T-helper 1 cell treated with Interleukin-12 subunit alpha and Interleukin-12 subunit beta and Interleukin-4 antibody, amounts not matched to agents 30 ng/mL and 1 ng/mL, for 36 hours (primary cell): ENCODE results near the gene CAMTA2. TPM values are rescaled to one million over a fixed set of nuclear protein-coding genes. Genes with fewer than 3 reads are reported as not detected.

Source experiments
- intact Hi-C: fragments of 100-400 bp; cut with micrococcal nuclease; formaldehyde crosslinking; loops from one replicate; pipeline ENCODE4 v1.15.1; 2024
- total RNA-seq: library from RNA; stranded (reverse); gene quantifications from 2 replicates; pipeline ENCODE4 v1.2.3, GENCODE V29; 2022

The CAMTA2 gene
- total RNA-seq, 1 donor from 2014 or later, result 95.0 TPM

DNA sequence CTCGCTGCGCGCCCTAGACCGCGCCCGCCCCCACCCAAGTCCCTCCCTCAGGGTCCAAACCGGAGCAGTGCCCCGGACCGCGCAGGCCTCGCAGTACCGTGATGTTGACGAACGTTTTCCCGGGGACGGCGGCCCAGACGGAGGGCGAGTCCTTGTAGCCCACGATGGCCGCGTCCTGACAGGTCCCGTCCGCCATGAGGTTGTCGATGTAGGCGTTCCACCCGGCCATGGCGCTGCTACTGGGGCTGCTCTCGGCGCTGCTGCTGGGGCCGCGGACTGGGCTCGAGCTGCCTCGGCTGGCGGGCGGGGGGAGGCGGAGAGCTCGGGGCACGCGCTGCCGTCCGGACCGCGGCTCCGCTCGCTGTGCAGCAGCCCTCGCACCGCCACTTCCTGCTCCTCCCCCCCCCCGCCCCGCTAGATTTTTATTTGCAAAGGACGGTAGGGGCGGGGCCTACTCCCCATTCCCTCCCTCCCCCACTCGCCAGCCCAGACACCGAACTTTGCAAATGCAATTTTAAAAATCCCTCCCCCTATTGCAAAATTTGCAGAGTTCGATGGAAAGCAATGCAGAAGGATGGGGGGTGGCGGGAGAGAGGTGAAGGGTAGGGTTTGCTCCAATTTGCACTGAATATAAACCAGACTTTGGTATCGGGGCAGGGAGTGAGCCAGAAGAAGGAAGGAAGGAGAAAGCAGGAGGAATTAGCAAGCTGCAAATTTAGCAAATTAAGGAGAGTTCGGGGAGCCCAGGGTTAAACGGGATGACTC, 39.1 kb downstream of the CAMTA2 start, which contains the start of gene PFN1:
Gene PFN1, minus strand, starts transcription at position 365 of the 765 bp plus-strand sequence. Its CDS starts 136 bp downstream, at position 229.
- intact Hi-C loops, result loop anchor here (1.0 to 2.0 kb wide), 5 partner anchors 8 to 805 kb away; partner anchors contain the start of genes CAMTA2, CYB5D2, DERL2 and INCA1

DNA sequence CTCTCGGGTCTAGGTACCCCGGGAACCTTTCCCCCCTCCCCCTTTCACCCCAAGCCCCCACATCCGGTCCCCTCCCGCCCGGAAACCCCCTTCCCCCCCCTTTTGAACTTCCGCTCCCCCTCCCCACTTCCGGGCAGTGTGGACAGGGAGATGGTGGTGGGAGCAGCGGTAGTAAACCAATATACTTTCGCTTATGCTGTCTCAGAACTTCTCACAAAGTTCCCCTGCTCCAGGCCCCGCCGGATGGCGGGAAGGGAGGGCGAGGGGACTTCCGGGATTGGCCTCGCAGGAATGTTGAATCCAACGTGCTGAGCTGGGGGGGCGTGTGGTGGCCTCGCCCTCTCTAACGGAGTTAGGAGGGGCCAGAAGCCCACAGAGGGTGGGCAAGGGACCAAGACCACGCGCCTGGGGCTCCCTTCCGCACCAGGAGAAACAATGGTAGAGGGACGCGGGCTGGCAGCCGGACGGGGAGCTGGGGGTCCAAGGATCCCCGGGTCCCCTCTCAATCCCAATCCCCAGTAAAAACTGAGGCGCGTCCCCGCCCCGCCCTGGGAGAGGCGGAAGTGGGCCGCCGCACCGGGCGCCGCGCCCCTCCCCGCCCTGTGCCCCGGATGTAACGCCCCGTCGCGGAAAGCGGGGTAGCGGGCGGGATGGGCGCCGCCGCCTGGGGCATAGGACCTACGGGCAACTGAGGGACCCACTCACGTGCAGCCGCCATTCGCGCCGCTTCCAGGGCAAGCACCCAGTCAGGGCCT, 39.9 kb downstream of the CAMTA2 start:
- intact Hi-C loops, result loop anchor here (1.0 to 2.0 kb wide), 7 partner anchors 7 to 804 kb away; partner anchors contain the start of genes ARRB2, CAMTA2, CYB5D2 and DERL2

DNA sequence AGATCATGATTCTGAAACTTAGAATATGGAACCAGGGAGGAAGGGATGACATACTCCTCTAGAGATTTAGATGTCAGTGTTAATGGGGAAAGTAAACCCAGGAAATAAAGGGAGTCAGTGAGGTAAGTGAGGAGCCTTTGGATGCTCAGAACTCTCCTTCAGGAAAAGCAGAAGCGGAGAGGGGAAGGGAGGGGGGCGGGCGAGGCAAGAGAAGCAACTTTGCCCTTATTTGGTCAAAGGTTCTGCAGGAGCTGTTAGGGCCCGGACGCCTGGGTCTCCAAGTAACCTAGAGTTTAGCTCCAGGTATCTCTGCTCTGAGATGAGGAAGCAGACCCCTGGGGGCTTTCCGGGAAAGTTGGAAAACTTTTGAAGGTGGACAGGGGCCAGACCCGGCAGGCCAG, 40.5 kb downstream of the CAMTA2 start:
- intact Hi-C loops, result loop anchor here (1.0 kb wide), 2 partner anchors 84 to 237 kb away; partner anchors contain the start of gene ARRB2

GRCh38 chr17:4946312-4946976, 41.0 kb downstream of the CAMTA2 start:
- intact Hi-C loops, result no loop called here

- intact Hi-C loops, result loop anchor here (2.0 kb wide), 2 partner anchors 37 to 769 kb away; no protein-coding TSS in a partner anchor
Measured at GRCh38 chr17:4945944-4946280, 41.6 kb downstream of the CAMTA2 start.

GRCh38 chr17:4945176-4945943, 42.1 kb downstream of the CAMTA2 start:
- intact Hi-C loops, result loop anchor here (2.0 kb wide), 2 partner anchors 37 to 769 kb away; no protein-coding TSS in a partner anchor

- intact Hi-C loops, result loop anchor here (2.0 to 5.0 kb wide), 4 partner anchors 36 to 768 kb away; partner anchors contain the start of genes ANKFY1 and MED11
Measured at GRCh38 chr17:4944554-4945175, 42.8 kb downstream of the CAMTA2 start.

- intact Hi-C loops, result loop anchor here (2.0 to 5.0 kb wide), 4 partner anchors 35 to 767 kb away; partner anchors contain the start of genes ANKFY1 and MED11
Measured at GRCh38 chr17:4944163-4944553, 43.3 kb downstream of the CAMTA2 start.

GRCh38 chr17:4942760-4943508, 44.5 kb downstream of the CAMTA2 start:
- intact Hi-C loops, result loop anchor here (5.0 kb wide), 2 partner anchors 211 to 681 kb away; partner anchors contain the start of genes ANKFY1 and MED11

GRCh38 chr17:4941319-4941610, 46.2 kb downstream of the CAMTA2 start:
- intact Hi-C loops, result loop anchor here (5.0 kb wide), 2 partner anchors 209 to 679 kb away; partner anchors contain the start of genes ANKFY1 and MED11

DNA sequence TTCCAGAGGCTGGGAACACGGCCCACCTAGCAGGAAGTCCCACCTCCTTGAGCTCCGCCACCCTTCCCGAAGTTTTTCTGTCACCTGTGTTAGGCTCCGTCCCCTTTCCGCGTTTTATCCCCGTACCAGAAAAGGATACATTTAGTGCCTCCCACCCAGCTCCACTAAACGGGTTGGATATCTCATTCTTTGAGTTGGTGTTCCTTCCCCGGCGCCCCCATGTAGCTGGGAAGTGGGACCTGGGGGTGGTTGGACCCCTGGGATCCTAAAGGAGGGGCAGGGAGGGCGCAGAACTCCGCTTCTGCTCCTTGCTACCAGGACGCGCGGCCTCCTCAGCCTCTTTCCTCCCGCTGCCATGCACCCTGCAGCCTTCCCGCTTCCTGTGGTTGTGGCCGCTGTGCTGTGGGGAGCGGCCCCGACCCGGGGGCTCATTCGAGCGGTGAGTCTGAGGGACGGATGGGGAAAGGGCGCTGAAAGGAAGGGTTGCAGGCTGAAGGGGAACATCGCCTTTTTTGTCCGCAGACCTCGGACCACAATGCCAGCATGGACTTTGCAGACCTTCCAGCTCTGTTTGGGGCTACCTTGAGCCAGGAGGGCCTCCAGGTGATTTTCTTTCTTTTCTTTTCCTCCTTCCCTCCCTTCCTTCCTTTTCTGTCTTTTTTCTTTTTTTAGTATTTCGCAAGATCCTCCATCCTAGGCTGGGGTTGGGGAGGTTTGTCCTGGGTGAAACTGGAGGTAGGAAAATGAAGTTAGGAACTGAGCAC, 46.7 kb downstream of the CAMTA2 start:
- intact Hi-C loops, result loop anchor here (1.0 to 5.0 kb wide), 12 partner anchors 8 to 678 kb away; partner anchors contain the start of genes ANKFY1, ARRB2, CAMTA2 and DERL2

DNA sequence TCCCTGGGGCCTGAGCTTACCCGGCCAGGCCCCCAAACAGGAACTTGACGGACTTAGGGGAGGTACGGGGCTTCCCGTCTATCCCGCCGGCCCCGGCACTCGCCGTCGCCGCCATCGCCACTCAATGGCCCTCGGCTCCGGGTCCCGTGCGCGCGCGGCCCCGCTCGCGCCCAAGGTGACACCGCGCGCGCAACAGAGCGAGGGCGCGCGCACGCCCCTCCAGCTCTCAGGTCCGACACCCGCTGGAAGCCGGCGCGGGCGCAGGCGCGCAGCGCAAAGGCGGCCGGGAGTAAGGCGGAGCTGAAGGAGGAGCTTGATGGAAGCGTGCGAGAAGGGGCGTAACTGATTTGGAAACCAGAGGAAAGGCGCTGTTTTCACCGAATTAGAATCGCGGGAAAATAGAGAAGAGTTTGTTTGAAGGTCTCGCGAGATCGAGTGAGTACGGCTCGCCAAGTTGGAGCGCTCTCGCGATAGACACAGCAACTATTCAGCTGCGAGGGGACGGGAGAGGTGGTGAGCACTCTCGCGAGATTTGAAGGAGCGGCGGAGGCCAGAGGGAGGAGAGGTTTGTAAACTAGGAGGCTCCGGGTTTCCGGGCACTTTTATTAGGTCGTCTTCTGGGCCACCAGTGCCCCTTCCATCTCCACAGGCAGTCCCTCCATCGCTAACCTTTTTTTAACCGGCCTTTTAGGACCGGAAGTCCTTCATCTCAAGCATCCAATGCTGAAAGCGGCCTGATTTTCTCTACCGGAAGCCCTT, 47.5 kb downstream of the CAMTA2 start, which contains the start of the genes RNF167 and SLC25A11:
Gene RNF167, plus strand, starts transcription at position 473 of the 759 bp plus-strand sequence. CDS start 642 bp downstream, outside the sequence.
Gene SLC25A11, minus strand, starts transcription at position 251 of the 759 bp plus-strand sequence. Its CDS starts 136 bp downstream, at position 115.
- intact Hi-C loops, result loop anchor here (1.0 to 5.0 kb wide), 12 partner anchors 8 to 678 kb away; partner anchors contain the start of genes ANKFY1, ARRB2, CAMTA2 and DERL2

GRCh38 chr17:4939546-4939795, 48.0 kb downstream of the CAMTA2 start:
- intact Hi-C loops, result no loop called here

DNA sequence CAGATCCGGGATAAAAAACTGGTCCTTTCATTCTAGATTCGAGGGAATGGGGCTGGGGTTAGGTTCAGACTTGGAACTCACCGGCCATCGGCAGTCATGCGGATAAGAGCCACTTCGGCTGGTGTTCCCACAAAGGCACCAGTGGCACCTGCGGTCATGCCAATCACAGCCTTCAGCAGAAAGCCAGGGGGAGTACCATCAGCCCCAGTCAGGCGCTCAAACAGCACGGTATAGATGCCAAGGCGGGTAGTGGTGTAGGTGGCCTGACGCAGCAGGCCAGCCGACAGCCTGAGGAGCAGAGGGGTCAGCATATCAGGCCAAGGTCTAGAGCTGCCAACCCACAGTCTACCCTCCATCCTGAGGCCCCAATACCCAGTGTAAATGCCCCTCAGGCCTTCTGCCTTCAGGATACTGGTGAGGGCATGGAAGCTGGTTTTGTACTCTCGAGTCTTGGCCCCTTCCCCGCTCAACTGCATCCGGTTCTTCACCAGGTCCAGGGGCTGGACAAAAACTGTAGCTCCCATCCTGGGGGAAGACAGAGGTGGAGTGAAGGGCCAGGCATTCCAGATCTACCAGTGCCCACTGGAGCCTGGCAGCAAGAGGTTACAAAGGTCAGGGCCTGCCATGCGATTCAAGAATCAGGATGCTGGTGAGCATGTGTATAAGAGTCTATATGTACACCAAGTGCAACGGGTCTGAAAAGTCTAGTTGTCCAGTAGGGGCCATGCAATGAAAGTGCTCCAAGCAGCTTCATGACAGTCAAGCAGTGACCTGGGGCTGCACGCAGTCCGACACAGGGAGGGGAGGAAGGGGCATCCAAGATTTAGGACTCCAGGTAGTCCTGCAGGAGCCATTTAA, 48.6 kb downstream of the CAMTA2 start:
- intact Hi-C loops, result no loop called here

- intact Hi-C loops, result no loop called here
Measured at GRCh38 chr17:4938069-4938491, 49.4 kb downstream of the CAMTA2 start.

DNA sequence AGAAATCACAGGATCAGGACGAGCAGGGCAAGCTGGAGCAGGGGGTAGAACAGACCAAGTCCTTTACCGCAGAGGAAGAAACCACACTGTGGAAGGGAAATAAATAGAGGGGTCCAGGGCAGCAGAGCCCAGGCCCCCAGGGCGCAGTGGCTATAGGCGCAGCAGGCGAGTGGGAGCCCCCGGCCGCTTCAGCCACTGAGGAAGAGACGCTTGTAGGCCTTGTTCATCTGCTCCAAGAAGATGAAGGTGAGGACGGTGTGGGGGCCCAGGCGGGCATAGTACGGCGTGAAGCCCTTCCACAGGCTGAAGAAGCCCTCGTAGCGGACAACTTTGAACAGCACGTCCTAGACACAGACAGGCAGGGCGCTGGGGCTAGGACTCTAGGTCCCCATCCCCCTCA, 49.9 kb downstream of the CAMTA2 start:
- intact Hi-C loops, result no loop called here

DNA sequence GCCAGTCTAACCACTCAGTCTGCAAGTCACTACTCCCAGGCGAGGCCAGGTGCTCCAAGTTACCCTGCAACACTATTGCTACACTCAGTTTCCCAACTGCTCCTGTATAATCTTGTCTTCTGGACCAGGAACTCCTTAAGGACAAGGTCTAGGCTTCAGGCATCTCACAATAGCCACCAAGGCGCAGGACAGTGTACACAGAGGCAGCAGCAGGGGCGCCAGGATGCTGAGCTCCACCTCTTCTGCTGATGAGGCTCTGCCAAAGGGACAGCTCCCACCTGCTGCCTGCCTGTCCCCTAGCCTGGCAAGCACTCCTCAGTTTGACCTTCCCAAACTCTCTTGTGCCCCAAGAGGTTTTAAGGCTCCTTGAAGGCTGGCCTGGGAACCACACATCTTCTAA, 51.0 kb downstream of the CAMTA2 start:
- intact Hi-C loops, result no loop called here
